Ovary (tissue), 9 donors: ENCODE measurements around the gene LSM2. TPM values are rescaled to one million over a fixed set of nuclear protein-coding genes. Genes with fewer than 3 reads are reported as not detected.

Experiments used
- DNase-seq, 5 donors: peaks; one replicate each; pipeline ENCODE4 v3.0.0-alpha.2; 2019 to 2020
- H3K27ac ChIP-seq, 2 donors: fragments of 200-600 bp; one replicate each; pipeline versions ENCODE4 v1.5.1 to v1.8.0; 2019 to 2022
- H3K27me3 ChIP-seq: fragments of 200-600 bp; one replicate; pipeline ENCODE4 v1.8.0; 2022
- H3K36me3 ChIP-seq: fragments of 200-600 bp; sonication (generic); one replicate; pipeline ENCODE4 v1.5.1; 2019
- H3K4me1 ChIP-seq: one replicate; pipeline ENCODE4 v1.8.1; 2013; ENCODE audit warnings: mild to moderate bottlenecking, moderate library complexity; ENCODE audit not compliant: insufficient read depth
- H3K4me3 ChIP-seq: fragments of 200-600 bp; sonication (generic); one replicate; pipeline ENCODE4 v1.5.1; 2017
- H3K9me3 ChIP-seq, 2 donors: fragments of 200-600 bp in 1 of 2; sonication (generic) in 1 of 2; one replicate each; pipeline versions ENCODE4 v1.5.1 to v1.8.1; 2013 to 2019; ENCODE audit warnings: mild to moderate bottlenecking in 1 of 2, moderate library complexity in 1 of 2
- CTCF ChIP-seq, 3 donors: fragments of 450-650 bp in 2 of 3; fragments of 200-600 bp in 1 of 3; IDR thresholded peaks; one replicate each; pipeline versions ENCODE4 v1.5.1 to v1.8.0; 2016 to 2022; ENCODE audit warnings: antibody characterized with exemption in 3 of 3, mild to moderate bottlenecking in 1 of 3
- EP300 ChIP-seq: sonication (generic); formaldehyde crosslinking; IDR thresholded peaks from one replicate; pipeline ENCODE4 v1.6.1; 2017; ENCODE audit warnings: antibody characterized with exemption
- POLR2A ChIP-seq: fragments of 450-650 bp; IDR thresholded peaks from one replicate; pipeline ENCODE4 v1.6.1; 2017; ENCODE audit warnings: antibody characterized with exemption, mild to moderate bottlenecking, moderate library complexity
- WGBS, 3 donors: extraction: QIAGEN DNeasy Blood & Tissue Kit in 1 of 3; methylation state at CpG; one replicate each; pipeline versions ENCODE4 v1.1.5 to v1.1.7; 2013 to 2017; 5-methylcytosine and 5-hydroxymethylcytosine counted together
- intact Hi-C, 4 donors: fragments of 100-400 bp; cut with DNase I; formaldehyde crosslinking; loops; one replicate each; pipeline versions ENCODE4 v1.11.0 to v1.15.1; 2022 to 2023
- polyA plus RNA-seq, 2 donors: library from polyadenylated mRNA; stranded (reverse); fragments of 200-250 nt in 1 of 2; fragments of 350-450 nt in 1 of 2; fragmentation: Illumina TruSeq in 1 of 2; extraction: RNeasy Lipid Tissue Mini Kit (QIAGEN cat#74804) in 1 of 2; gene quantifications; one replicate each; pipeline ENCODE4 v1.2.3, GENCODE V29; 2013 to 2014
- total RNA-seq, 7 donors: library from RNA; depleted of rRNA in 2 of 7; stranded (reverse); fragments of >200 nt in 2 of 7; fragmentation: NEBNext Ultra II Directional in 3 of 7; extraction: Animal tissue kit (Norgen Biotek cat#: 25700) in 3 of 7; gene quantifications; one replicate each; pipeline versions ENCODE4 v1.1.0 to v1.2.4, GENCODE V29; 2016 to 2023
- donor health status: DM: no; HTN: no; CAD: no; lungs with moderate emphysema.
- donor health status: DM: no; HTN: no; CAD: no.
- donor health status: Bipolar disorder and iron deficiency.
- donor health status: DM: yes; HTN: yes; CAD: no.
- donor health status: DM: no; HTN: no; CAD: no.
- donor health status: DM: yes; HTN: yes; CAD: no.

LSM2 gene
- total and polyA plus RNA-seq, 9 donors, result 35.9 to 90.7 (median 47.6) TPM

- no peak for TF ChIP-seq EP300
- TF ChIP-seq POLR2A, result no peak
- TF ChIP-seq CTCF (IDR thresholded peaks at IDR 0.05), result no peak
- intact Hi-C loops, result no loop called here
- Histone ChIP-seq H3K9me3 (no peaks in the 10 kb centered on the region), H3K36me3 (no peaks in the 10 kb centered on the region), H3K27me3 (no peaks in the 10 kb centered on the region), H3K4me3 (no peak overlapping the region), H3K27ac (peak overlapping the region; percentile 22 to 33), H3K4me1 (peaks cover 11% of the 10 kb centered on the region)
- WGBS, 3 donors, result 92 to 94% (median 93%) methylated on average over 5 of the region's 5 CpGs
- DNase-seq, result no peak
These were observed 29.1 kb downstream of the LSM2 start for GRCh38 chr6:31777667-31778050.

- DNase-seq, result peak; percentile 75 to 87 (median 84)
- WGBS, 3 donors, result 8 to 12% (median 9%) methylated on average over 15 of the region's 15 CpGs
- no peaks in the 10 kb centered on the region for H3K9me3 ChIP-seq
- no peaks in the 10 kb centered on the region for H3K36me3 ChIP-seq
- peaks cover 11% of the 10 kb centered on the region for H3K4me1 ChIP-seq
- no peaks in the 10 kb centered on the region for H3K27me3 ChIP-seq
- peak within 1 kb of the TSS; percentile 22 to 33 for H3K27ac ChIP-seq
- H3K4me3 ChIP-seq, result no peak within 1 kb of the TSS
- TF ChIP-seq POLR2A, result no peak
- no peak for TF ChIP-seq EP300
- TF ChIP-seq CTCF (IDR thresholded peaks at IDR 0.05), result no peak
- intact Hi-C loops, result no loop called here
These were observed 29.6 kb downstream of the LSM2 start, which contains the start of gene VWA7 for GRCh38 chr6:31776989-31777666. VWA7 (minus strand) TSS chr6:31777328; CDS start chr6:31776779, 549 bp downstream.

- Histone ChIP-seq H3K36me3 (no peaks in the 10 kb centered on the region), H3K4me3 (no peak overlapping the region), H3K27ac (peak overlapping the region; percentile 9 to 14), H3K27me3 (no peaks in the 10 kb centered on the region), H3K4me1 (peaks cover 11% of the 10 kb centered on the region), H3K9me3 (no peaks in the 10 kb centered on the region)
- WGBS, 3 donors, result 23 to 35% (median 27%) methylated on average over 14 of the region's 14 CpGs
- intact Hi-C loops, result no loop called here
- no peak for DNase-seq
- TF ChIP-seq EP300 (no peak), CTCF (IDR thresholded peaks at IDR 0.05) (no peak), POLR2A (no peak)
These were observed 30.2 kb downstream of the LSM2 start for GRCh38 chr6:31776485-31776988.

- H3K4me3 ChIP-seq, result no peak overlapping the region
- H3K9me3 ChIP-seq, result no peaks in the 10 kb centered on the region
- WGBS, 3 donors, result 88 to 93% (median 91%) methylated on average over 32 of the region's 32 CpGs
- H3K4me1 ChIP-seq, result peaks cover 11% of the 10 kb centered on the region
- H3K36me3 ChIP-seq, result no peaks in the 10 kb centered on the region
- intact Hi-C loops, result no loop called here
- H3K27ac ChIP-seq, result peak overlapping the region in 1 of 2 donors; percentile 9
- peak in 1 of 5 donors; percentile 39 for DNase-seq
- TF ChIP-seq CTCF (IDR thresholded peaks at IDR 0.05) (no peak), EP300 (no peak), POLR2A (no peak)
- H3K27me3 ChIP-seq, result no peaks in the 10 kb centered on the region
These were observed 30.9 kb downstream of the LSM2 start for GRCh38 chr6:31775633-31776484.
